GM18870 (cell line): ENCODE measurements around the gene NDUFB11.

ENCODE experiments used
- ATAC-seq: cut with Tn5 transposase; IDR thresholded peaks from one replicate; pipeline ENCODE4 v1.9.1; 2021; ENCODE audit warnings: moderate library complexity; ENCODE audit not compliant: unreplicated experiment

NDUFB11 gene

DNA sequence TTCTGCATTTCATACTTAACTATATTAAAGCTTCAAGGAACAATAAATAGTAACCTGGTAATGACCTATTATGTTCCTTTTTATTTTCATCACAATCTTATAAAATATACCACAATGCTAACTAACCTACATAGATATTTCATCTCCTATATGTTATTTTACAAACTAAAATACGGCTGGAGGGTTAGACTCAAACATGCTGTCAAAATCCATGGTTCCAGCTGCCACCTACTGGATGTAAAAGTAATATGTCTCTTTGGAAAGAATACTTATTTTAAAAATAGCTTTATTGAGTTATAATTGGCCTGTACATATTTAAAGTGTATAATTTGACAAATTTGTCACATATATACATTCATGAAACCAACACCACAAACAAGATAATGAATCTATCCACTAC, 51.3 kb downstream of the NDUFB11 start:
- no peak for ATAC-seq
